Measurements from ENCODE around the gene KRT39.

DNA sequence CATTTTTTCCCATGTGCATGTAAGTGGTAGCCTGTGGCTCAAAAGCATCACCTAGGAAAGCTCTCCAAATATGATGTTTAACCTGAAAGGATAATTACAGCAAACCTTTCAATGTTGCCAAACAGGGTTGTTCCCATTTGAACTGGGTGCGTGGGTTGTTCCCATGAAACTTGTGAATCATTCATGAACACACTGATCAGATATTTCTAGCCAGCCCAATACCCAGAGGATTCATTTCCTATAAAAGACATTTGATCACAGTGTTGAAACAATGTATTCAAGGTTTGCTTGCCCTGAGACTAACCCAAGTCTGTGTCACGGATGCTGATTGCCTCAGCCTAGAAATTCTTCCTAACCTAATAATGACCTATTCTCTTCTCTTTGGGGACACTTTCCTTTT lies 12.9 kb downstream of the KRT39 start:
- TF ChIP-seq, protein P1, sequence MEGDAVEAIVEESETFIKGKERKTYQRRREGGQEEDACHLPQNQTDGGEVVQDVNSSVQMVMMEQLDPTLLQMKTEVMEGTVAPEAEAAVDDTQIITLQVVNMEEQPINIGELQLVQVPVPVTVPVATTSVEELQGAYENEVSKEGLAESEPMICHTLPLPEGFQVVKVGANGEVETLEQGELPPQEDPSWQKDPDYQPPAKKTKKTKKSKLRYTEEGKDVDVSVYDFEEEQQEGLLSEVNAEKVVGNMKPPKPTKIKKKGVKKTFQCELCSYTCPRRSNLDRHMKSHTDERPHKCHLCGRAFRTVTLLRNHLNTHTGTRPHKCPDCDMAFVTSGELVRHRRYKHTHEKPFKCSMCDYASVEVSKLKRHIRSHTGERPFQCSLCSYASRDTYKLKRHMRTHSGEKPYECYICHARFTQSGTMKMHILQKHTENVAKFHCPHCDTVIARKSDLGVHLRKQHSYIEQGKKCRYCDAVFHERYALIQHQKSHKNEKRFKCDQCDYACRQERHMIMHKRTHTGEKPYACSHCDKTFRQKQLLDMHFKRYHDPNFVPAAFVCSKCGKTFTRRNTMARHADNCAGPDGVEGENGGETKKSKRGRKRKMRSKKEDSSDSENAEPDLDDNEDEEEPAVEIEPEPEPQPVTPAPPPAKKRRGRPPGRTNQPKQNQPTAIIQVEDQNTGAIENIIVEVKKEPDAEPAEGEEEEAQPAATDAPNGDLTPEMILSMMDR (IDR thresholded peaks at IDR 0.05) = no peak
- TF ChIP-seq ZFX (IDR thresholded peaks at IDR 0.05; ENCODE audit: borderline replicate concordance) = no peak

All from 22Rv1 (cell line).